C1 segment of cervical spinal cord (tissue), 14 donors: ENCODE results near the gene IQSEC3.

ENCODE experiments used
- DNase-seq, 14 donors: peaks; one replicate each; lab custom pipeline; 2025; lab: John Stamatoyannopoulos, UW

IQSEC3 gene

GRCh38 chr12:162467-163307 is 96.1 kb downstream of the IQSEC3 start:
- DNase-seq, result peak in 1 of 14 donors; percentile 26

GRCh38 chr12:163406-163986 is 96.9 kb downstream of the IQSEC3 start:
- no peak for DNase-seq

GRCh38 chr12:164207-164606 is 97.6 kb downstream of the IQSEC3 start:
- no peak for DNase-seq

- DNase-seq, result no peak
Observed at GRCh38 chr12:165862-166368, 99.3 kb downstream of the IQSEC3 start.

GRCh38 chr12:166425-167075 is 100.0 kb downstream of the IQSEC3 start:
- no peak for DNase-seq

- DNase-seq, result no peak
Observed at GRCh38 chr12:167959-168600, 101.5 kb downstream of the IQSEC3 start.

- no peak for DNase-seq
Observed at GRCh38 chr12:168763-169525, 102.4 kb downstream of the IQSEC3 start.

GRCh38 chr12:169528-170370 is 103.2 kb downstream of the IQSEC3 start:
- DNase-seq, result no peak

GRCh38 chr12:170371-171225 is 104.0 kb downstream of the IQSEC3 start:
- no peak for DNase-seq

GRCh38 chr12:171276-171675 is 104.7 kb downstream of the IQSEC3 start:
- no peak for DNase-seq

GRCh38 chr12:171743-172676 is 105.4 kb downstream of the IQSEC3 start:
- no peak for DNase-seq

GRCh38 chr12:172732-173161 is 106.2 kb downstream of the IQSEC3 start:
- no peak for DNase-seq

- no peak for DNase-seq
Observed at GRCh38 chr12:174124-174523, 107.6 kb downstream of the IQSEC3 start.

GRCh38 chr12:174596-174995 is 108.0 kb downstream of the IQSEC3 start:
- DNase-seq, result no peak

- DNase-seq, result peak in 2 of 14 donors; percentile 10 to 26
Observed at GRCh38 chr12:175250-175649, 108.7 kb downstream of the IQSEC3 start.

- no peak for DNase-seq
Observed at GRCh38 chr12:175759-176158, 109.2 kb downstream of the IQSEC3 start.

GRCh38 chr12:176321-177181 is 110.0 kb downstream of the IQSEC3 start:
- DNase-seq, result peak in 1 of 14 donors; percentile 78
